HEK293 (cell line): ENCODE results near the gene SCN5A.

Source experiments
- EGR2 ChIP-seq: fragments of 450-650 bp; formaldehyde crosslinking; IDR thresholded peaks from 2 replicates; pipeline ENCODE4 v1.5.1; 2016; ENCODE audit warnings: low read depth, missing biosample characterization, missing genetic modification characterization
- GLI4 ChIP-seq: fragments of 450-650 bp; formaldehyde crosslinking; IDR thresholded peaks from 2 replicates; pipeline ENCODE4 v1.5.1; 2016; ENCODE audit warnings: missing biosample characterization, missing genetic modification characterization
- GLIS1 ChIP-seq: fragments of 450-650 bp; formaldehyde crosslinking; IDR thresholded peaks from 2 replicates; pipeline ENCODE4 v1.5.1; 2016; ENCODE audit warnings: missing biosample characterization, missing genetic modification characterization
- KLF1 ChIP-seq: fragments of 450-650 bp; formaldehyde crosslinking; IDR thresholded peaks from 2 replicates; pipeline ENCODE4 v1.5.1; 2016; ENCODE audit warnings: missing biosample characterization, missing genetic modification characterization
- MYNN ChIP-seq: fragments of 450-650 bp; formaldehyde crosslinking; IDR thresholded peaks from 2 replicates; pipeline ENCODE4 v1.5.1; 2016; ENCODE audit warnings: missing biosample characterization, missing genetic modification characterization, borderline replicate concordance
- ZFP69B ChIP-seq: fragments of 450-650 bp; formaldehyde crosslinking; IDR thresholded peaks from 2 replicates; pipeline ENCODE4 v1.5.1; 2016; ENCODE audit warnings: missing biosample characterization, missing genetic modification characterization
- ZIC2 ChIP-seq: fragments of 450-650 bp; formaldehyde crosslinking; IDR thresholded peaks from 2 replicates; pipeline ENCODE4 v1.5.1; 2016; ENCODE audit warnings: missing biosample characterization, missing genetic modification characterization
- ZNF155 ChIP-seq: fragments of 450-650 bp; formaldehyde crosslinking; IDR thresholded peaks from 2 replicates; pipeline ENCODE4 v1.5.1; 2016; ENCODE audit warnings: missing biosample characterization, missing genetic modification characterization
- ZNF302 ChIP-seq: fragments of 450-650 bp; formaldehyde crosslinking; IDR thresholded peaks from 2 replicates; pipeline ENCODE4 v1.5.1; 2016; ENCODE audit warnings: missing biosample characterization, missing genetic modification characterization, low read depth
- ZNF404 ChIP-seq: fragments of 450-650 bp; formaldehyde crosslinking; IDR thresholded peaks from 2 replicates; pipeline ENCODE4 v1.5.1; 2017; ENCODE audit warnings: missing biosample characterization, missing genetic modification characterization
- ZNF571 ChIP-seq: fragments of 450-650 bp; formaldehyde crosslinking; IDR thresholded peaks from 2 replicates; pipeline ENCODE4 v1.5.0; 2017; ENCODE audit warnings: missing biosample characterization, missing genetic modification characterization
- ZNF626 ChIP-seq: fragments of 450-650 bp; sonication (Bioruptor Pico); formaldehyde crosslinking; IDR thresholded peaks from 2 replicates; pipeline ENCODE4 v1.5.1; 2018; ENCODE audit warnings: missing biosample characterization, missing genetic modification characterization, inconsistent platforms
- ZNF658 ChIP-seq: fragments of 450-650 bp; formaldehyde crosslinking; IDR thresholded peaks from 2 replicates; pipeline ENCODE4; 2016; ENCODE audit warnings: missing biosample characterization, missing genetic modification characterization
- ZNF660 ChIP-seq: fragments of 450-650 bp; IDR thresholded peaks from 2 replicates; pipeline ENCODE4 v1.5.1; 2018; ENCODE audit warnings: missing biosample characterization, mild to moderate bottlenecking, missing genetic modification characterization
- ZNF777 ChIP-seq: fragments of 450-650 bp; formaldehyde crosslinking; IDR thresholded peaks from 2 replicates; pipeline ENCODE4 v1.5.1; 2017; ENCODE audit warnings: missing biosample characterization, missing genetic modification characterization, borderline replicate concordance
- ZNF791 ChIP-seq: fragments of 450-650 bp; formaldehyde crosslinking; IDR thresholded peaks from 2 replicates; pipeline ENCODE4 v1.5.1; 2016; ENCODE audit warnings: missing biosample characterization, missing genetic modification characterization
- TF ChIP-seq, protein P1 (sequence below): fragments of 450-650 bp; formaldehyde crosslinking; IDR thresholded peaks from 2 replicates; pipeline ENCODE4 v1.5.1; 2016; ENCODE audit warnings: missing biosample characterization, missing genetic modification characterization
- TF ChIP-seq, protein P2 (sequence below): fragments of 450-650 bp; formaldehyde crosslinking; IDR thresholded peaks from 2 replicates; pipeline ENCODE4 v1.5.1; 2016; ENCODE audit warnings: missing biosample characterization, missing genetic modification characterization, borderline replicate concordance
- TF ChIP-seq, protein P3 (sequence below): fragments of 450-650 bp; formaldehyde crosslinking; IDR thresholded peaks from 2 replicates; pipeline ENCODE4; 2016; ENCODE audit warnings: missing biosample characterization, missing genetic modification characterization
- TF ChIP-seq, protein P4 (sequence below): sonication (generic); formaldehyde crosslinking; IDR thresholded peaks from 2 replicates; pipeline ENCODE4 v1.8.1; 2022; ENCODE audit warnings: mild to moderate bottlenecking, moderate library complexity, missing genetic modification reagents

The SCN5A gene

DNA sequence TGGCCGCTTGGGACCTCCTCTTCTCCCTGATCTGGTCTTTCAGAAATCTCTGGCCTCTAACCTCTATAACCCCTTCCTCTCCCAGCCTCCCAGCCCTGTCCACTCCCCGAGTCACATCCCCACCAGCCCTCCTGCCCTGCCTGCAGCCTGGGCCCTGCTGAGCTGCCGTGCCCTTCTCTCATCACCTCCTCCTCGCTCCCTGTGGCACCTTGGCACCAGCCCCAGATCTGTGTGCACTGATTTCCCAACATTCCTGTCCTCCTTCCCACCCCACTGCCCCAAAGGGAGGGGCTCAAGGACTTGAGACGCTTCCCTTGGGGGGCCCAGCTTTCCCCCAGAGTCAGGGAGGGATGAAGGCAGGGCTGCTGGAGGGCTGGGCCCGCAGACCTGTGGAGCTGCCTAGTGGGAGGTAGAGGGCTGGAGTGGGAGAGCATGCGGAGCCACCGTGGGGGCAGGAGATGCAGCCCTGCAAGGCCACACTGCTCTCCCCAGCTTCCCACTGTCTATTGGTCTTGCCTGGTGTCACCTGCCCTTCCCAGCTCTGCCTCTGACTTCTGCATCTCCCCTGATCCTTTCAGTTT is 110.6 kb downstream of the SCN5A start (continued):
- TF ChIP-seq, protein P1, sequence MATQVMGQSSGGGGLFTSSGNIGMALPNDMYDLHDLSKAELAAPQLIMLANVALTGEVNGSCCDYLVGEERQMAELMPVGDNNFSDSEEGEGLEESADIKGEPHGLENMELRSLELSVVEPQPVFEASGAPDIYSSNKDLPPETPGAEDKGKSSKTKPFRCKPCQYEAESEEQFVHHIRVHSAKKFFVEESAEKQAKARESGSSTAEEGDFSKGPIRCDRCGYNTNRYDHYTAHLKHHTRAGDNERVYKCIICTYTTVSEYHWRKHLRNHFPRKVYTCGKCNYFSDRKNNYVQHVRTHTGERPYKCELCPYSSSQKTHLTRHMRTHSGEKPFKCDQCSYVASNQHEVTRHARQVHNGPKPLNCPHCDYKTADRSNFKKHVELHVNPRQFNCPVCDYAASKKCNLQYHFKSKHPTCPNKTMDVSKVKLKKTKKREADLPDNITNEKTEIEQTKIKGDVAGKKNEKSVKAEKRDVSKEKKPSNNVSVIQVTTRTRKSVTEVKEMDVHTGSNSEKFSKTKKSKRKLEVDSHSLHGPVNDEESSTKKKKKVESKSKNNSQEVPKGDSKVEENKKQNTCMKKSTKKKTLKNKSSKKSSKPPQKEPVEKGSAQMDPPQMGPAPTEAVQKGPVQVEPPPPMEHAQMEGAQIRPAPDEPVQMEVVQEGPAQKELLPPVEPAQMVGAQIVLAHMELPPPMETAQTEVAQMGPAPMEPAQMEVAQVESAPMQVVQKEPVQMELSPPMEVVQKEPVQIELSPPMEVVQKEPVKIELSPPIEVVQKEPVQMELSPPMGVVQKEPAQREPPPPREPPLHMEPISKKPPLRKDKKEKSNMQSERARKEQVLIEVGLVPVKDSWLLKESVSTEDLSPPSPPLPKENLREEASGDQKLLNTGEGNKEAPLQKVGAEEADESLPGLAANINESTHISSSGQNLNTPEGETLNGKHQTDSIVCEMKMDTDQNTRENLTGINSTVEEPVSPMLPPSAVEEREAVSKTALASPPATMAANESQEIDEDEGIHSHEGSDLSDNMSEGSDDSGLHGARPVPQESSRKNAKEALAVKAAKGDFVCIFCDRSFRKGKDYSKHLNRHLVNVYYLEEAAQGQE (tag by site-specific recombination), result no peak
- no peak for TF ChIP-seq ZNF660 (tag by site-specific recombination)
- TF ChIP-seq ZNF571, result no peak
- no peak for TF ChIP-seq ZNF302 (tag by site-specific recombination)
- no peak for TF ChIP-seq GLI4
- TF ChIP-seq, protein P2, sequence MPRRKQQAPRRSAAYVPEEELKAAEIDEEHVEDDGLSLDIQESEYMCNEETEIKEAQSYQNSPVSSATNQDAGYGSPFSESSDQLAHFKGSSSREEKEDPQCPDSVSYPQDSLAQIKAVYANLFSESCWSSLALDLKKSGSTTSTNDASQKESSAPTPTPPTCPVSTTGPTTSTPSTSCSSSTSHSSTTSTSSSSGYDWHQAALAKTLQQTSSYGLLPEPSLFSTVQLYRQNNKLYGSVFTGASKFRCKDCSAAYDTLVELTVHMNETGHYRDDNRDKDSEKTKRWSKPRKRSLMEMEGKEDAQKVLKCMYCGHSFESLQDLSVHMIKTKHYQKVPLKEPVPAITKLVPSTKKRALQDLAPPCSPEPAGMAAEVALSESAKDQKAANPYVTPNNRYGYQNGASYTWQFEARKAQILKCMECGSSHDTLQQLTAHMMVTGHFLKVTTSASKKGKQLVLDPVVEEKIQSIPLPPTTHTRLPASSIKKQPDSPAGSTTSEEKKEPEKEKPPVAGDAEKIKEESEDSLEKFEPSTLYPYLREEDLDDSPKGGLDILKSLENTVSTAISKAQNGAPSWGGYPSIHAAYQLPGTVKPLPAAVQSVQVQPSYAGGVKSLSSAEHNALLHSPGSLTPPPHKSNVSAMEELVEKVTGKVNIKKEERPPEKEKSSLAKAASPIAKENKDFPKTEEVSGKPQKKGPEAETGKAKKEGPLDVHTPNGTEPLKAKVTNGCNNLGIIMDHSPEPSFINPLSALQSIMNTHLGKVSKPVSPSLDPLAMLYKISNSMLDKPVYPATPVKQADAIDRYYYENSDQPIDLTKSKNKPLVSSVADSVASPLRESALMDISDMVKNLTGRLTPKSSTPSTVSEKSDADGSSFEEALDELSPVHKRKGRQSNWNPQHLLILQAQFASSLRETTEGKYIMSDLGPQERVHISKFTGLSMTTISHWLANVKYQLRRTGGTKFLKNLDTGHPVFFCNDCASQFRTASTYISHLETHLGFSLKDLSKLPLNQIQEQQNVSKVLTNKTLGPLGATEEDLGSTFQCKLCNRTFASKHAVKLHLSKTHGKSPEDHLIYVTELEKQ (tag by site-specific recombination), result no peak
- peak; percentile 50; the same call in 1 of the 2 replicates for TF ChIP-seq EGR2 (tag by site-specific recombination)
- TF ChIP-seq ZNF404 (tag by site-specific recombination), result no peak
- no peak for TF ChIP-seq MYNN (tag by site-specific recombination)
- TF ChIP-seq ZFP69B (tag by site-specific recombination), result no peak
- TF ChIP-seq ZNF155 (tag by site-specific recombination), result no peak
- peak; percentile 58 for TF ChIP-seq GLIS1 (tag by site-specific recombination)
- TF ChIP-seq, protein P3, sequence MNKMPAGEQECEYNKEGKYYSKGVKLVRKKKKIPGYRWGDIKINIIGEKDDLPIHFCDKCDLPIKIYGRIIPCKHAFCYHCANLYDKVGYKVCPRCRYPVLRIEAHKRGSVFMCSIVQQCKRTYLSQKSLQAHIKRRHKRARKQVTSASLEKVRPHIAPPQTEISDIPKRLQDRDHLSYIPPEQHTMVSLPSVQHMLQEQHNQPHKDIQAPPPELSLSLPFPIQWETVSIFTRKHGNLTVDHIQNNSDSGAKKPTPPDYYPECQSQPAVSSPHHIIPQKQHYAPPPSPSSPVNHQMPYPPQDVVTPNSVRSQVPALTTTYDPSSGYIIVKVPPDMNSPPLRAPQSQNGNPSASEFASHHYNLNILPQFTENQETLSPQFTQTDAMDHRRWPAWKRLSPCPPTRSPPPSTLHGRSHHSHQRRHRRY (tag by site-specific recombination), result no peak
- no peak for TF ChIP-seq ZNF658 (tag by site-specific recombination)
- no peak for TF ChIP-seq ZNF791 (tag by site-specific recombination)
- TF ChIP-seq, protein P4, sequence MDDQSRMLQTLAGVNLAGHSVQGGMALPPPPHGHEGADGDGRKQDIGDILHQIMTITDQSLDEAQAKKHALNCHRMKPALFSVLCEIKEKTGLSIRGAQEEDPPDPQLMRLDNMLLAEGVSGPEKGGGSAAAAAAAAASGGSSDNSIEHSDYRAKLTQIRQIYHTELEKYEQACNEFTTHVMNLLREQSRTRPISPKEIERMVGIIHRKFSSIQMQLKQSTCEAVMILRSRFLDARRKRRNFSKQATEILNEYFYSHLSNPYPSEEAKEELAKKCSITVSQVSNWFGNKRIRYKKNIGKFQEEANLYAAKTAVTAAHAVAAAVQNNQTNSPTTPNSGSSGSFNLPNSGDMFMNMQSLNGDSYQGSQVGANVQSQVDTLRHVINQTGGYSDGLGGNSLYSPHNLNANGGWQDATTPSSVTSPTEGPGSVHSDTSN (CRISPR knock-in tag), result no peak
- no peak for TF ChIP-seq ZNF626
- no peak for TF ChIP-seq KLF1 (tag by site-specific recombination)
- TF ChIP-seq ZIC2 (tag by site-specific recombination), result peak; percentile 98
- no peak for TF ChIP-seq ZNF777 (tag by site-specific recombination)
